SU-DHL-6 (cell line): ENCODE data around the gene BRS3.

Experiments
- H2AFZ ChIP-seq: fragments of 200-600 bp; sonication (generic); 2 replicates; pipeline ENCODE4 v1.6.1; 2014; ENCODE audit warnings: low read depth, mild to moderate bottlenecking, moderate library complexity, mixed read lengths, antibody characterized with exemption, low read length; ENCODE audit not compliant: severe bottlenecking
- H3F3A ChIP-seq: fragments of 200-600 bp; shearing (Covaris generic); 2 replicates; pipeline ENCODE4 v1.6.0; 2016; ENCODE audit warnings: antibody characterized with exemption, mild to moderate bottlenecking; ENCODE audit not compliant: insufficient read depth
- H3K27ac ChIP-seq: fragments of 200-600 bp; sonication (generic); 2 replicates; pipeline ENCODE4 v1.5.1; 2016; ENCODE audit warnings: low read depth, mild to moderate bottlenecking, low read length, moderate library complexity, mixed read lengths
- H3K27me3 ChIP-seq: fragments of 200-600 bp; sonication (generic), shearing (Covaris generic); 2 replicates; pipeline ENCODE4 v1.6.0; 2014; ENCODE audit warnings: mild to moderate bottlenecking, low read length
- H3K36me3 ChIP-seq: fragments of 200-600 bp; sonication (generic); 2 replicates; pipeline ENCODE4 v1.6.1; 2014; ENCODE audit warnings: mild to moderate bottlenecking, low read length, mixed read lengths
- H3K4me2 ChIP-seq: fragments of 300-600, 200-600 bp; shearing (Covaris generic), sonication (generic); 2 replicates; pipeline ENCODE4 v1.6.0; 2014; ENCODE audit warnings: low read length, low read depth, mild to moderate bottlenecking; ENCODE audit not compliant: poor library complexity, severe bottlenecking
- H3K4me3 ChIP-seq: fragments of 200-600 bp; sonication (generic); 2 replicates; pipeline ENCODE4 v1.5.1; 2014; ENCODE audit warnings: antibody characterized with exemption, low read length, mild to moderate bottlenecking, mixed read lengths; ENCODE audit not compliant: insufficient read depth, poor library complexity, severe bottlenecking
- H3K79me2 ChIP-seq: fragments of 200-600 bp; sonication (generic); 2 replicates; pipeline ENCODE4 v1.6.1; 2014; ENCODE audit warnings: mild to moderate bottlenecking, low read length, moderate library complexity; ENCODE audit not compliant: insufficient read depth
- H3K9ac ChIP-seq: fragments of 200-600 bp; sonication (generic); 2 replicates; pipeline ENCODE4 v1.7.0; 2014; ENCODE audit warnings: mild to moderate bottlenecking, low read length
- H3K9me2 ChIP-seq: fragments of 200-600 bp; sonication (generic); replicated peaks from 2 replicates; pipeline ENCODE4 v1.6.1; 2014; ENCODE audit warnings: low read length; ENCODE audit not compliant: insufficient read depth
- H3K9me3 ChIP-seq: fragments of 200-600 bp; sonication (generic); 2 replicates; pipeline ENCODE4 v1.6.1; 2014; ENCODE audit warnings: low read length, mixed read lengths; ENCODE audit not compliant: insufficient read depth
- H4K20me1 ChIP-seq: fragments of 200-600 bp; sonication (generic); 2 replicates; pipeline ENCODE4 v1.6.1; 2014; ENCODE audit warnings: low read depth, mild to moderate bottlenecking, antibody characterized with exemption, low read length, moderate library complexity, mixed read lengths
- EZH2phosphoT487 ChIP-seq: fragments of 200-600 bp; sonication (generic), shearing (Covaris generic); conservative IDR thresholded peaks from 2 replicates; pipeline ENCODE4 v1.6.1; 2018; ENCODE audit warnings: mild to moderate bottlenecking, antibody characterized with exemption, low read length, moderate library complexity, mixed read lengths
- TF ChIP-seq, protein P1 (sequence below): fragments of 200-600 bp; sonication (generic); IDR thresholded peaks from one replicate; pipeline ENCODE4 v1.5.1; 2017; ENCODE audit warnings: antibody characterized with exemption, mild to moderate bottlenecking, low read length, moderate library complexity; ENCODE audit not compliant: insufficient read depth, poor library complexity, severe bottlenecking

The BRS3 gene

GRCh38 chrX:136457303-136457917, 30.3 kb upstream of the BRS3 start:
- no peaks in the 10 kb centered on the region for H3F3A ChIP-seq
- H3K27me3 ChIP-seq = no peaks in the 10 kb centered on the region
- TF ChIP-seq, protein P1, sequence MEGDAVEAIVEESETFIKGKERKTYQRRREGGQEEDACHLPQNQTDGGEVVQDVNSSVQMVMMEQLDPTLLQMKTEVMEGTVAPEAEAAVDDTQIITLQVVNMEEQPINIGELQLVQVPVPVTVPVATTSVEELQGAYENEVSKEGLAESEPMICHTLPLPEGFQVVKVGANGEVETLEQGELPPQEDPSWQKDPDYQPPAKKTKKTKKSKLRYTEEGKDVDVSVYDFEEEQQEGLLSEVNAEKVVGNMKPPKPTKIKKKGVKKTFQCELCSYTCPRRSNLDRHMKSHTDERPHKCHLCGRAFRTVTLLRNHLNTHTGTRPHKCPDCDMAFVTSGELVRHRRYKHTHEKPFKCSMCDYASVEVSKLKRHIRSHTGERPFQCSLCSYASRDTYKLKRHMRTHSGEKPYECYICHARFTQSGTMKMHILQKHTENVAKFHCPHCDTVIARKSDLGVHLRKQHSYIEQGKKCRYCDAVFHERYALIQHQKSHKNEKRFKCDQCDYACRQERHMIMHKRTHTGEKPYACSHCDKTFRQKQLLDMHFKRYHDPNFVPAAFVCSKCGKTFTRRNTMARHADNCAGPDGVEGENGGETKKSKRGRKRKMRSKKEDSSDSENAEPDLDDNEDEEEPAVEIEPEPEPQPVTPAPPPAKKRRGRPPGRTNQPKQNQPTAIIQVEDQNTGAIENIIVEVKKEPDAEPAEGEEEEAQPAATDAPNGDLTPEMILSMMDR = no peak
- no peak for TF ChIP-seq EZH2phosphoT487

GRCh38 chrX:136464589-136464988, 23.2 kb upstream of the BRS3 start:
- no peak overlapping the region for H3K4me2 ChIP-seq
- no peaks in the 10 kb centered on the region for H3K79me2 ChIP-seq
- no peaks in the 10 kb centered on the region for H3K9me2 ChIP-seq
- H4K20me1 ChIP-seq = no peaks in the 10 kb centered on the region
- H3K36me3 ChIP-seq = no peaks in the 10 kb centered on the region
- H3K27ac ChIP-seq = no peak overlapping the region
- H3K9ac ChIP-seq = no peak overlapping the region
- no peaks in the 10 kb centered on the region for H3K9me3 ChIP-seq
- no peak overlapping the region for H2AFZ ChIP-seq
- no peak for TF ChIP-seq EZH2phosphoT487
- TF ChIP-seq, protein P1 = no peak
- no peak overlapping the region for H3K4me3 ChIP-seq
- H3F3A ChIP-seq = no peaks in the 10 kb centered on the region
- no peaks in the 10 kb centered on the region for H3K27me3 ChIP-seq

More at GRCh38 chrX:136457303-136457917, 30.3 kb upstream of the BRS3 start:
- H4K20me1 ChIP-seq = no peaks in the 10 kb centered on the region
- no peak overlapping the region for H2AFZ ChIP-seq
- H3K79me2 ChIP-seq = no peaks in the 10 kb centered on the region
- no peak overlapping the region for H3K9ac ChIP-seq
- no peaks in the 10 kb centered on the region for H3K9me2 ChIP-seq
- no peak overlapping the region for H3K4me3 ChIP-seq
- H3K36me3 ChIP-seq = no peaks in the 10 kb centered on the region
- no peaks in the 10 kb centered on the region for H3K9me3 ChIP-seq
- no peak overlapping the region for H3K4me2 ChIP-seq
- H3K27ac ChIP-seq = no peak overlapping the region

DNA sequence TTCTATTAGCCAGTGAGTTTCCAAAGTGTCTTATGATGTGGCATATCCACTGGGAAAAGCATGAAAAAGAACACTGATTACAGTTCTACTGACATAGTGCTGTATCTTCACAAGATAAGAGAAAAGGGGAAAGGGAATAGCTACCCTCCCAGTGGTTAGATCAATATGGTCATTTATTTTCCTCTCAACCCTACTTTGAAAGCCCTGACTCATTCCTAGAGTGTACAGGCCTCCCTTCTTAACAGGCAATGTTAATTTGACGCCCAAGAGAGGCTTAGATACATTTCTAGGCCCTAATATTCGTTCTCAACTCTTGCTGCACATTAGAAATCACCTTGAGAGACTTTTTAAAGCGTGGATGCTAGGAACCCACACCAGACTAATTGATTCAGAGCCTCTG, 20.4 kb upstream of the BRS3 start:
- Histone ChIP-seq H3F3A (no peaks in the 10 kb centered on the region), H3K9me2 (no peaks in the 10 kb centered on the region), H3K27ac (no peak overlapping the region), H3K9me3 (no peaks in the 10 kb centered on the region), H3K4me3 (no peak overlapping the region), H2AFZ (no peak overlapping the region), H3K4me2 (no peak overlapping the region), H3K79me2 (no peaks in the 10 kb centered on the region), H3K36me3 (no peaks in the 10 kb centered on the region), H3K9ac (no peak overlapping the region), H3K27me3 (no peaks in the 10 kb centered on the region), H4K20me1 (no peaks in the 10 kb centered on the region)
- no peak for TF ChIP-seq EZH2phosphoT487
- TF ChIP-seq, protein P1 = no peak
